Nephron progenitor cell (in vitro differentiated cells): ENCODE results near the gene ZDHHC16.
"Not testable (repeated sequence)": the region's sequence is repeated elsewhere in the genome, so short reads cannot be mapped to it uniquely, and the experiment has no call there.

Experiments
- DNase-seq: peaks from one replicate; pipeline ENCODE4 v3.0.0; 2021
- H3K27ac Mint-ChIP-seq: 2 replicates; pipeline ENCODE4 v1.8.0; 2021; ENCODE audit warnings: mild to moderate bottlenecking, moderate library complexity, mixed read lengths
- H3K27me3 Mint-ChIP-seq: 2 replicates; pipeline ENCODE4 v1.8.0; 2021; ENCODE audit warnings: mild to moderate bottlenecking, low read depth, mixed read lengths; ENCODE audit not compliant: poor library complexity
- H3K36me3 Mint-ChIP-seq: 2 replicates; pipeline ENCODE4 v1.8.0; 2021; ENCODE audit warnings: low read depth, mixed read lengths
- H3K4me1 Mint-ChIP-seq: 2 replicates; pipeline ENCODE4 v1.8.0; 2021; ENCODE audit warnings: mixed read lengths
- H3K4me3 Mint-ChIP-seq: 2 replicates; pipeline ENCODE4 v1.8.0; 2021; ENCODE audit warnings: mild to moderate bottlenecking, moderate library complexity, mixed read lengths
- H3K9me3 Mint-ChIP-seq: 2 replicates; pipeline ENCODE4 v1.8.0; 2021; ENCODE audit warnings: mild to moderate bottlenecking, moderate library complexity, mixed read lengths
- TF ChIP-seq, protein P1 (sequence below): fragments of 200-600 bp; sonication (generic); IDR thresholded peaks from 2 replicates; pipeline ENCODE4 v1.5.0; 2021; ENCODE audit warnings: antibody characterized with exemption

Gene ZDHHC16

DNA sequence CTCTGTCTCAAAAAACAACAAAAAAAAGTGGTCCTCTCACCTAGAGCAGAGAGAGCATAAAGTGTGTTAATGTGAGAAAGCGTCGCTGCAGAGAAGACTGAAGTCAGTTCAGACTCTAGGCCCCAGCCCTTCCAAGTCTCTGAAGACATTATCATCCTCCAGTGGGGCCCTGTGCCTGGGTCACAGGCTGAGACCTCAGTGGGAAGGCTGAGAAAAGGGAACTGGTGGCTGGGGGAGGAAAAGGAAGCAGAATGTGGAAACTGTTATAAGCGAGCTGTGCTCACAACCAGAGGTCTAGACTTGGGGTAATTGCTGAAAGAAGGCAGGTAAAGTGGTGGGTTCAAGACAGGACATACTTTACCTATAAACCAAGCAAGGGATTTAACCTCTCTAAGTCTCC, 39.9 kb upstream of the ZDHHC16 start:
- DNase-seq, result no peak
- H3K4me1 Mint-ChIP-seq, result peaks cover 19% of the 10 kb centered on the region
- no peaks in the 10 kb centered on the region for H3K36me3 Mint-ChIP-seq
- no peak overlapping the region for H3K27ac Mint-ChIP-seq
- H3K9me3 Mint-ChIP-seq, result no peaks in the 10 kb centered on the region
- no peak overlapping the region for H3K4me3 Mint-ChIP-seq
- TF ChIP-seq, protein P1, sequence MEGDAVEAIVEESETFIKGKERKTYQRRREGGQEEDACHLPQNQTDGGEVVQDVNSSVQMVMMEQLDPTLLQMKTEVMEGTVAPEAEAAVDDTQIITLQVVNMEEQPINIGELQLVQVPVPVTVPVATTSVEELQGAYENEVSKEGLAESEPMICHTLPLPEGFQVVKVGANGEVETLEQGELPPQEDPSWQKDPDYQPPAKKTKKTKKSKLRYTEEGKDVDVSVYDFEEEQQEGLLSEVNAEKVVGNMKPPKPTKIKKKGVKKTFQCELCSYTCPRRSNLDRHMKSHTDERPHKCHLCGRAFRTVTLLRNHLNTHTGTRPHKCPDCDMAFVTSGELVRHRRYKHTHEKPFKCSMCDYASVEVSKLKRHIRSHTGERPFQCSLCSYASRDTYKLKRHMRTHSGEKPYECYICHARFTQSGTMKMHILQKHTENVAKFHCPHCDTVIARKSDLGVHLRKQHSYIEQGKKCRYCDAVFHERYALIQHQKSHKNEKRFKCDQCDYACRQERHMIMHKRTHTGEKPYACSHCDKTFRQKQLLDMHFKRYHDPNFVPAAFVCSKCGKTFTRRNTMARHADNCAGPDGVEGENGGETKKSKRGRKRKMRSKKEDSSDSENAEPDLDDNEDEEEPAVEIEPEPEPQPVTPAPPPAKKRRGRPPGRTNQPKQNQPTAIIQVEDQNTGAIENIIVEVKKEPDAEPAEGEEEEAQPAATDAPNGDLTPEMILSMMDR, result no peak
- H3K27me3 Mint-ChIP-seq, result peaks cover 15% of the 10 kb centered on the region

DNA sequence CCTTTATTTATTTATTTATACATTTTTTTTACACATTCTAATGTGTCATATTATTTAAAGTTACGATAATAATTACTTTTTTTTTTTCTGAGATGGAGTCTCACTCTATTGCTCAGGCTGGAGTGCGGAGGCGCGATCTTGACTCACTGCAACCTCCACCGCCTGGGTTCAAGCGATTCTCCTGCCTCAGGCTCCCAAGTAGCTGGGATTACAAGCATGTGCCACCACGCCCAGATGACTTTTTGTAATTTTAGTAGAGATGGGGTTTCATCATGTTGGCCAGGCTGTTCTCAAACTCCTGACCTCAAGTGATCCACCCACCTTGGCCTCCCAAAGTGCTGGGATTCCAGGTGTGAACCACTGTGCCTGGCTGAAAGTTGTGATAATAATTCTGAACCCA, 39.5 kb upstream of the ZDHHC16 start:
- not testable (repeated sequence) for DNase-seq, H3K27ac Mint-ChIP-seq, H3K4me3 Mint-ChIP-seq, H3K9me3 Mint-ChIP-seq, H3K36me3 Mint-ChIP-seq
- Mint-ChIP-seq H3K27me3 (peaks cover 15% of the 10 kb centered on the region), H3K4me1 (peaks cover 19% of the 10 kb centered on the region)

DNA sequence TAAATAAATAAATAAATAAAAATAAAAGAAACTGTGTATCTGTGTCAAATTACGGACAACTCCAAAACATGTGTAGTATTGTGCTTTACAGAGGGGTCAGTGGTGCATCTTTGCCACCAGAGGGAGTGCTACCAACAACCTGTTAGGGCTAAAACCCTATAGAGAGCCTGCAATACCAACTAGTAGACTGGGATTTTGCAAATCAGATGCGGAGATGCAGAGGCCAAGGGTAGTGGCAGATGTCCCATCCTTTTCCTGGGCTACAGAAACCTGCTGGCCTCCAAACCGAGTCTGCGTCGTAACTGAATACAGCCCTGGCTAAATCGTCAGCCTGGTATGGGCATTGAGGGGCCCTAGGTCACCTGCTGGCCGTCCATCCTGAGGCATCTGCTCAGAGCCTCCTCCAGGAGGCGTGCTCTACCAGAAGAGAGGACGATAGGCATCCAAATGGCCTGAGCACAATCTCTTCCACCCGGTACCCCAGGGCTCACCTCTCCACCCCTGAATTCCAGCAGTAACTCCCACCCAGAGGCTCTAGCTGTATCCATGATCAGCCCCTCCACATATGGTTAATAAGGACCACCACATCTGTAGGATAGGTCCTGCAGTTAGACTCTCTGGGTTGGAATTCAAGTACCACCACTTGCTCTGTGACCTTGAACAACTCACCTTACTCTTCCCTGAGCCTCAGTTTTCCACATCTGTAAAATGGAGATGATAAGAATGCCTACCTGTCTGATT, 38.6 kb upstream of the ZDHHC16 start:
- peaks cover 15% of the 10 kb centered on the region for H3K27me3 Mint-ChIP-seq
- TF ChIP-seq, protein P1, result peak; percentile 90
- H3K4me1 Mint-ChIP-seq, result peaks cover 24% of the 10 kb centered on the region
- H3K9me3 Mint-ChIP-seq, result no peaks in the 10 kb centered on the region
- no peaks in the 10 kb centered on the region for H3K36me3 Mint-ChIP-seq
- peak; percentile 53 for DNase-seq
- no peak overlapping the region for H3K27ac Mint-ChIP-seq
- peak overlapping the region; percentile 52 for H3K4me3 Mint-ChIP-seq

DNA sequence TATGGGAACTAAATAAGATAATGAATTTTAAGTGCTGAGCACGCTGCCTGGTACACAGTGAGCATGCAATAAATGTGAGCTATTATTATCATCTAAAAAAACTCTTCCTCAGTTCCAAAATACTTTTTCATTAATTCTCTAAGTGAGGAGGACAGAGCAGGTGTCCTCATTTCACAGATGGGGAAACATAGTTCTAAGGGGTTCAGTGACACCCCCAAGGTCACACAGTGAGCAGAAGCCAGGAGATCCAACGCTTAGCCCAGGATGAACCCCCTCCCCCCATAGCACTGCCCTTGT, 38.1 kb upstream of the ZDHHC16 start:
- H3K36me3 Mint-ChIP-seq, result no peaks in the 10 kb centered on the region
- peaks cover 29% of the 10 kb centered on the region for H3K4me1 Mint-ChIP-seq
- peaks cover 11% of the 10 kb centered on the region for H3K27me3 Mint-ChIP-seq
- no peak overlapping the region for H3K4me3 Mint-ChIP-seq
- no peak overlapping the region for H3K27ac Mint-ChIP-seq
- TF ChIP-seq, protein P1, result no peak
- H3K9me3 Mint-ChIP-seq, result no peaks in the 10 kb centered on the region
- DNase-seq, result no peak

DNA sequence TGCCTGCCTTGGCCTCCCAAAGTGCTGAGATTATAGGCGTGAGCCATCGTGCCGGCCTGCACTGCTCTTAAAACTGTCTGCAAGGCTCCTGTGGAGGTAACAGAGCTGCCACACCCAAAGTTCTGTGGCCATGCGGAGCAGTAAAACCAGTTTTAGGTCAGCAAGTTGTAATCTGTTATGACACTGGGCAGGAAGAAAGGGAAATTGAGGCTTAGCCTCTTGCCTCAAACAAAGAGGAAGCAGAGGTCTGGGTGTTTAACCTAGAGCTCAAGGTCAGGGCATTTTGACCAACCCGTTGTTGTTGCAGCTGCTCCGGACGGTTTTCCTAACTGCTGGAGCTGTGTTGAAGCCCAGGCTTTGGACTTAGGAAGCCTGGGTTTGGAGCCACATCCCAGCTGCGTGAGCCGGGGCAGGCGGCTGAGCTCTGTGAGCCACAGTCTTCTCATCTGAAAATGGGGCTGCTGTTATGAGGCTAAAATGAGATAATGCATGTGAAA, 37.4 kb upstream of the ZDHHC16 start:
- Mint-ChIP-seq H3K27ac (no peak overlapping the region), H3K4me1 (peaks cover 36% of the 10 kb centered on the region), H3K27me3 (peaks cover 9% of the 10 kb centered on the region), H3K9me3 (no peaks in the 10 kb centered on the region), H3K4me3 (no peak overlapping the region), H3K36me3 (no peaks in the 10 kb centered on the region)
- TF ChIP-seq, protein P1, result no peak
- no peak for DNase-seq

DNA sequence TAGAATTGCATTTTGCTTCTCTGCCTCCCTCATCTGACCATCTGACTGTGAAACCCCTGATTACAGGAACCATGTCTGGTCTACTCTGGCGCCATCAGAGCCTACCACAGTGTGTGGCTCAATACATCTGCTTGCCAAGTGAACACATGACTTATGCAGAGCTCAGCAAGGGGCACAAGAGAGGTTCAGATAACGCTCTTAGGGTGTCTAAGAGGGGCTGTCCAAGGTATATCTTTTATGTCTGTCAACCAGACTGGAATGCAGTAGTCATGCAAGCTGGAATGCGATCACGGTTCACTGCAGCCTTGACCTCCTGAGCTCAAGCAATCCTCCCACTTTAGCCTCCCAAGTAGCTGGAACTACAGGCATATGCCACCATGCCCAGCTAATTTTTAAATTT, 34.6 kb upstream of the ZDHHC16 start:
- peaks cover 6% of the 10 kb centered on the region for H3K27me3 Mint-ChIP-seq
- H3K4me3 Mint-ChIP-seq, result no peak overlapping the region
- no peaks in the 10 kb centered on the region for H3K9me3 Mint-ChIP-seq
- H3K27ac Mint-ChIP-seq, result no peak overlapping the region
- H3K4me1 Mint-ChIP-seq, result peaks cover 39% of the 10 kb centered on the region
- peak; percentile 43 for DNase-seq
- TF ChIP-seq, protein P1, result no peak
- no peaks in the 10 kb centered on the region for H3K36me3 Mint-ChIP-seq
